Measurements from ENCODE around the gene PDZD7. TPM values are rescaled to one million over a fixed set of nuclear protein-coding genes. Genes with fewer than 3 reads are reported as not detected.
A peak's percentile ranks its signal among the peaks of the same experiment; 100 is the strongest.

Gene PDZD7
- total RNA-seq, 1 experiment from 2014 or later, result 1.8 TPM

GRCh38 chr10:101011517-101012423 lies 19.2 kb downstream of the PDZD7 start:
- POLR2A ChIA-PET, result no interaction called here
- peaks cover 23% of the 10 kb centered on the region for H3K4me1 ChIP-seq (ENCODE audit: control insufficient read depth, insufficient read depth, low read length)

GRCh38 chr10:101010329-101010728 lies 20.6 kb downstream of the PDZD7 start:
- no TSS peak for BruUV-seq (replicated peaks)
- Histone ChIP-seq H3K4me1 (ENCODE audit: control insufficient read depth, insufficient read depth, low read length) (peaks cover 23% of the 10 kb centered on the region), H3K36me3 (ENCODE audit: control insufficient read depth, insufficient read depth, low read length) (no peaks in the 10 kb centered on the region), H3K27ac (ENCODE audit: low read length) (no peak overlapping the region), H3K9me3 (ENCODE audit: control insufficient read depth, insufficient read depth, low read depth, low read length) (no peaks in the 10 kb centered on the region), H3K27me3 (ENCODE audit: control insufficient read depth, insufficient read depth, low read length) (no peaks in the 10 kb centered on the region), H3K4me3 (ENCODE audit: low read depth in 2 of 2, low read length in 2 of 2) (no peak overlapping the region)
- in situ Hi-C loops (cut with HindIII; ENCODE audit: low pct_unique_long_range_greater_than_20kb, low sequenced_read_pairs) (no loop called here), intact Hi-C loops (cut with micrococcal nuclease; ENCODE audit: unreplicated experiment) (no loop called here)
- no peak for DNase-seq (ENCODE audit: low read depth, low spot score)
- no peak for TF ChIP-seq REST (IDR thresholded peaks at IDR 0.05; ENCODE audit: insufficient read depth in 1 of 2, low read depth in 2 of 2, low read length in 1 of 2)
- no peak for TF ChIP-seq TCF7L2 (IDR thresholded peaks at IDR 0.05; ENCODE audit: low read depth, low read length)
- no peak for TF ChIP-seq CTCF (IDR thresholded peaks at IDR 0.05)
- no peak for TF ChIP-seq POLR2AphosphoS5 (IDR thresholded peaks at IDR 0.05; ENCODE audit: low read depth, low read length)
- TF ChIP-seq SIN3A (IDR thresholded peaks at IDR 0.05; ENCODE audit: borderline replicate concordance, insufficient read depth, low read depth, low read length), result no peak
- POLR2A ChIA-PET, result no interaction called here
- no peak for ATAC-seq
- CTCF ChIA-PET, result interaction anchor here (0.6 to 1.5 kb wide), 3 partner anchors 8 to 883 kb away, joined by 3 to 4 read pairs (median 3); no protein-coding TSS in a partner anchor

More at GRCh38 chr10:101011517-101012423, 19.2 kb downstream of the PDZD7 start:
- Histone ChIP-seq H3K9me3 (ENCODE audit: control insufficient read depth, insufficient read depth, low read depth, low read length) (no peaks in the 10 kb centered on the region), H3K36me3 (ENCODE audit: control insufficient read depth, insufficient read depth, low read length) (no peaks in the 10 kb centered on the region), H3K4me3 (ENCODE audit: low read depth in 2 of 2, low read length in 2 of 2) (no peak overlapping the region), H3K27me3 (ENCODE audit: control insufficient read depth, insufficient read depth, low read length) (no peaks in the 10 kb centered on the region), H3K27ac (ENCODE audit: low read length) (no peak overlapping the region)
- no TSS peak for BruUV-seq (replicated peaks)
- peak; percentile 53 for ATAC-seq
- in situ Hi-C loops (cut with HindIII; ENCODE audit: low pct_unique_long_range_greater_than_20kb, low sequenced_read_pairs), result no loop called here
- intact Hi-C loops (cut with micrococcal nuclease; ENCODE audit: unreplicated experiment), result no loop called here
- no peak for DNase-seq (ENCODE audit: low read depth, low spot score)
- TF ChIP-seq CTCF (IDR thresholded peaks at IDR 0.05) (peak; percentile 75), REST (IDR thresholded peaks at IDR 0.05; ENCODE audit: insufficient read depth in 1 of 2, low read depth in 2 of 2, low read length in 1 of 2) (no peak)
- CTCF ChIA-PET, result interaction anchor here (0.6 to 1.6 kb wide), 8 partner anchors 9 to 43 kb away, joined by 3 to 7 read pairs (median 4); partner anchors contain the start of genes LZTS2 and SEMA4G
